Kidney (tissue), 14 donors: ENCODE data around the gene WIZ. TPM values are rescaled to one million over a fixed set of nuclear protein-coding genes. Genes with fewer than 3 reads are reported as not detected.

Experiments
- DNase-seq, 5 donors: peaks; one replicate each; pipeline ENCODE4 v3.0.0-alpha.2; 2013 to 2020
- FAIRE-seq: peaks from 2 replicates; lab custom pipeline; 2012; peaks lifted over from hg19 to GRCh38; lab: Jason Lieb, UNC
- H3K27ac ChIP-seq, 2 donors: one replicate each; pipeline ENCODE4 v1.7.0; 2013; ENCODE audit warnings: low read depth in 2 of 2, low read length in 2 of 2, inconsistent platforms in 1 of 2
- H3K27me3 ChIP-seq: one replicate; pipeline ENCODE4 v1.7.1; 2013; ENCODE audit warnings: low read length, inconsistent platforms; ENCODE audit not compliant: control insufficient read depth, insufficient read depth
- H3K36me3 ChIP-seq, 3 donors: one replicate each; pipeline versions ENCODE4 v1.7.0 to v1.7.1; 2013; ENCODE audit warnings: low read length in 3 of 3, control low read depth in 1 of 3, inconsistent platforms in 1 of 3; ENCODE audit not compliant: insufficient read depth in 3 of 3, control insufficient read depth in 2 of 3
- H3K4me1 ChIP-seq, 3 donors: one replicate each; pipeline versions ENCODE4 v1.7.0 to v1.7.1; 2013; ENCODE audit warnings: low read length in 3 of 3, inconsistent platforms in 1 of 3, low read depth in 1 of 3; ENCODE audit not compliant: control insufficient read depth in 2 of 3, insufficient read depth in 2 of 3
- H3K4me3 ChIP-seq, 3 donors: one replicate each; pipeline versions ENCODE4 v1.7.0 to v1.8.1; 2013; ENCODE audit warnings: low read length in 3 of 3, control low read depth in 1 of 3, inconsistent platforms in 1 of 3
- H3K9ac ChIP-seq, 3 donors: one replicate each; pipeline versions ENCODE4 v1.7.0 to v1.7.1; 2013; ENCODE audit warnings: low read length in 3 of 3, control low read depth in 1 of 3, inconsistent platforms in 1 of 3
- H3K9me3 ChIP-seq, 3 donors: one replicate each; pipeline versions ENCODE4 v1.7.0 to v1.7.1; 2013; ENCODE audit warnings: low read length in 3 of 3, control low read depth in 1 of 3, inconsistent platforms in 1 of 3; ENCODE audit not compliant: control insufficient read depth in 2 of 3, insufficient read depth in 1 of 3
- CTCF ChIP-seq: IDR thresholded peaks from 3 replicates; pipeline ENCODE4 v1.5.1; 2012; ENCODE audit warnings: mild to moderate bottlenecking, moderate library complexity, borderline replicate concordance; ENCODE audit not compliant: insufficient read depth; ENCODE audit errors: extremely low read depth
- intact Hi-C: fragments of 100-400 bp; cut with DNase I; formaldehyde crosslinking; loops from one replicate; pipeline ENCODE4 v1.11.1; 2022
- polyA plus RNA-seq: library from polyadenylated mRNA; stranded (reverse); fragments of 350-450 nt; fragmentation: Illumina TruSeq; extraction: RNeasy Lipid Tissue Mini Kit (QIAGEN cat#74804); gene quantifications from one replicate; pipeline ENCODE4 v1.2.3, GENCODE V29; 2014; ENCODE audit warnings: low read depth, low replicate concordance; ENCODE audit not compliant: insufficient read depth
- total RNA-seq: library from RNA; stranded (reverse); fragmentation: NEBNext Ultra II Directional; extraction: Animal tissue kit (Norgen Biotek cat#: 25700); gene quantifications from one replicate; pipeline ENCODE4 v1.2.1, GENCODE V29; 2021
- donor health status: control.
- donor health status: control.
- donor health status: control.
- donor health status: control.
- donor health status: control.
- donor health status: DM: yes; HTN: yes; CAD: no.
- donor health status: Normal renal cell carcinoma (clear cell type).

Gene WIZ
- total and polyA plus RNA-seq, 2 donors from 2014 or later: 15.4 to 37.1 TPM

GRCh38 chr19:15433519-15434069 lies 16.2 kb downstream of the WIZ start:
- Histone ChIP-seq H3K4me1 (peaks cover 0 to 16% (median 5%) of the 10 kb centered on the region in 3 donors), H3K27me3 (no peaks in the 10 kb centered on the region), H3K9ac (peak overlapping the region; percentile 41 to 75 (median 65)), H3K36me3 (peaks cover 0 to 2% (median 0%) of the 10 kb centered on the region in 3 donors), H3K9me3 (no peaks in the 10 kb centered on the region), H3K27ac (no peak overlapping the region), H3K4me3 (peak overlapping the region; percentile 42 to 95 (median 47))
- FAIRE-seq: no peak
- DNase-seq: no peak
- intact Hi-C loops: no loop called here
- TF ChIP-seq CTCF: no peak

DNA sequence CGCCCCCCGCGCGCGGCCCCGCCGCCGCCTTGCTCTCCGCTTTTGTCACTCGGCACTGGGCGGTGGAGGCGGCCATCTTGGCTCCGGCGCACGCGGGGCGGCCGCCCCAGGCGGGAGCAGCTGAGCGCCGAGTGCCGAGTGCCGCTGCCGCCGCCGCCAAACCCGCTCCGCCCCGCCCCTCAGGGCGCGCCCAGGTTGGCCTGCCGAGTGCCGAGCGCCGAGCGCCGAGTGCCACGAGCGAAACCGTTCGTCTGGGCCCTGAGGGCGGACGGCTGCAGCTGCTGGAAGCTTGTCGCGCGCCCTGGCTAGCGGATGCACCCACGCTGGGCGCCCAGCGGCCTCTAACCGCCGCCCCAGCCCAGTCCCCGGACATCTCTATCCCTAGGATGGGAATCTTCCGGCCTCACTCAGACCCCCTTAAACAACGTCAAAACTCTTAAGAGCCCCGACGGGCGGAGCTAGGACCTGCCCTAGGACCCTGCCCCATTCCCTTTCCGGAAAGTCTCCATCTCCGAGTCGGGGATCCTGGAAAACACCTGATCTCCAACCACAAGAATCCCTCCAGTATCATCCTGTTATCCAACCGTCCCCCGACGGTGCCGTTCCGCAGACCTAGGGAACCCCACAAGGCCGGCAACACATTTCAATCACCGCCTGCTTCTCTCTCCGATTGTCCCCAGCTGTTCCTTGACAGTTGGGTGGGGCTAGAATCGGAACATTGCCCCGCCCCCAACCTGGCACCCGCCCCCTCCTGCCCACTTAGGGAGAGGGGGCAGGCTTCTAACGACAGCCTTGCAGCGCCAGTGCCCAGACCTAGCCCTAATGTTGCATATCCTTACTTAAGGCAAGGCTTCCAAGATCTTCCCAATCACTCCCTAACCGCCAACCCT lies 16.9 kb downstream of the WIZ start:
- FAIRE-seq: no peak

DNA sequence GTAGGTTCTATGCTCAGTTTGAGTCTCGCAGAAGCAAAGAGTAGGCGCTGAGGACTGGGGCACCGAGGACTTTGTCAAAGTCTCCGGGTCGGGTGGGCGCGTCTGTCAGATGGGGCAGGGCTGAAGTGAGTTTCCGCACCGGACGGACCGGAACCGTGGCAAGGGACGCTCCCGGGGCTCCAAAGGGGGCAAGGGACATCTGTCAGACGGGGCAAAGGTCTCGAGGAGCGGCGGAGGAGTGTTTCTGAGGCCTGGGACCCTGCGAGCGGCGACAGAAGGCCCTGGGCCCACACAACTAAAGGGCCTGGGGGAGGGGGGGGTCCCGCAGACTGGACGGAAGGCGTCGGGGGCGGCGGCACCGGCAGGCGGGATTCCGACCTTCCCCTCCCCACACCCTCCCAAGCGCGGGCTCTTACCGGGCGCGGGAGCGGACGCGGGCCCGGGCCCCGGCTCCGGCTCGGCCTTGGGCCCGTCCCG lies 17.7 kb downstream of the WIZ start:
- DNase-seq (peak in 1 of 5 donors; percentile 23), FAIRE-seq (no peak)
- Histone ChIP-seq H3K36me3 (peaks cover 0 to 5% (median 0%) of the 10 kb centered on the region in 3 donors), H3K9me3 (no peaks in the 10 kb centered on the region), H3K27ac (no peak overlapping the region), H3K4me1 (peaks cover 0 to 16% (median 5%) of the 10 kb centered on the region in 3 donors), H3K9ac (peak overlapping the region; percentile 2 to 73 (median 55)), H3K27me3 (no peaks in the 10 kb centered on the region), H3K4me3 (peak overlapping the region; percentile 56 to 85 (median 78))
- intact Hi-C loops: no loop called here
- no peak for TF ChIP-seq CTCF

More for the DNA sequence above, 16.9 kb downstream of the WIZ start:
- Histone ChIP-seq H3K9me3 (no peaks in the 10 kb centered on the region), H3K27me3 (no peaks in the 10 kb centered on the region), H3K9ac (peak overlapping the region in 2 of 3 donors; percentile 65 to 75), H3K27ac (peak overlapping the region; percentile 69 to 71), H3K4me3 (peak overlapping the region; percentile 76 to 95 (median 83)), H3K36me3 (peaks cover 0 to 2% (median 0%) of the 10 kb centered on the region in 3 donors), H3K4me1 (peaks cover 0 to 16% (median 5%) of the 10 kb centered on the region in 3 donors)
- intact Hi-C loops: no loop called here
- DNase-seq: peak; percentile 92 to 98 (median 96)
- peak; percentile 7 for TF ChIP-seq CTCF
